HEK293T (cell line): ENCODE measurements around the gene ORMDL2.
A peak's percentile ranks its signal among the peaks of the same experiment; 100 is the strongest.
"Not testable (repeated sequence)": the region's sequence is repeated elsewhere in the genome, so short reads cannot be mapped to it uniquely, and the experiment has no call there.

Source experiments
- CTCF ChIA-PET: fragments of 350-600 bp; formaldehyde crosslinking; extraction: SDS; loops from one replicate; lab custom pipeline; 2021; ENCODE audit warnings: antibody characterized with exemption, inconsistent platforms; lab: Yijun Ruan, JAX
- POLR2A ChIA-PET: fragments of 350-600 bp; formaldehyde crosslinking; extraction: SDS; loops from one replicate; lab custom pipeline; 2020; ENCODE audit warnings: antibody characterized with exemption, inconsistent platforms; lab: Yijun Ruan, JAX
- DNase-seq: peaks from one replicate; pipeline ENCODE4 v3.0.0; 2012; ENCODE audit warnings: mixed read lengths; ENCODE audit errors: extremely low spot score
- ARNT ChIP-seq: fragments of 450-650 bp; IDR thresholded peaks from 2 replicates; pipeline ENCODE4 v1.6.1; 2017; ENCODE audit warnings: mild to moderate bottlenecking
- BHLHE40 ChIP-seq: fragments of 450-650 bp; IDR thresholded peaks from 2 replicates; pipeline ENCODE4 v1.6.1; 2016; ENCODE audit warnings: mild to moderate bottlenecking, moderate library complexity, borderline replicate concordance
- CTBP1 ChIP-seq: fragments of 450-650 bp; IDR thresholded peaks from 2 replicates; pipeline ENCODE4 v1.6.1; 2016; ENCODE audit warnings: borderline replicate concordance
- ELF4 ChIP-seq: fragments of 450-650 bp; IDR thresholded peaks from 2 replicates; pipeline ENCODE4 v1.6.1; 2017; ENCODE audit warnings: antibody characterized with exemption
- FOXA1 ChIP-seq: fragments of 450-650 bp; IDR thresholded peaks from 2 replicates; pipeline ENCODE4 v1.6.1; 2016; ENCODE audit warnings: mild to moderate bottlenecking
- FOXK2 ChIP-seq: fragments of 450-650 bp; IDR thresholded peaks from 2 replicates; pipeline ENCODE4 v1.6.1; 2016; ENCODE audit warnings: mild to moderate bottlenecking
- FOXM1 ChIP-seq: fragments of 450-650 bp; IDR thresholded peaks from 2 replicates; pipeline ENCODE4 v1.6.1; 2017; ENCODE audit warnings: mild to moderate bottlenecking, borderline replicate concordance
- HDGF ChIP-seq: fragments of 450-650 bp; IDR thresholded peaks from 2 replicates; pipeline ENCODE4 v1.6.1; 2017; ENCODE audit warnings: antibody characterized with exemption, borderline replicate concordance
- L3MBTL2 ChIP-seq: fragments of 450-650 bp; conservative IDR thresholded peaks from 2 replicates; pipeline ENCODE4 v1.6.1; 2016; ENCODE audit warnings: mild to moderate bottlenecking
- LEF1 ChIP-seq: fragments of 450-650 bp; IDR thresholded peaks from 2 replicates; pipeline ENCODE4 v1.6.1; 2017; ENCODE audit warnings: mild to moderate bottlenecking, borderline replicate concordance
- NFRKB ChIP-seq: fragments of 450-650 bp; IDR thresholded peaks from 2 replicates; pipeline ENCODE4 v1.6.1; 2016; ENCODE audit warnings: mild to moderate bottlenecking, moderate library complexity
- SP1 ChIP-seq: fragments of 450-650 bp; IDR thresholded peaks from 2 replicates; pipeline ENCODE4 v1.6.1; 2017
- SUZ12 ChIP-seq: fragments of 450-650 bp; IDR thresholded peaks from 2 replicates; pipeline ENCODE4 v1.6.1; 2016; ENCODE audit warnings: mild to moderate bottlenecking
- TARDBP ChIP-seq: fragments of 450-650 bp; IDR thresholded peaks from 2 replicates; pipeline ENCODE4 v1.6.1; 2016
- ZNF384 ChIP-seq: fragments of 450-650 bp; IDR thresholded peaks from 2 replicates; pipeline ENCODE4 v1.6.1; 2016
- TF ChIP-seq, protein P1 (sequence below): fragments of 450-650 bp; IDR thresholded peaks from 2 replicates; pipeline ENCODE4 v1.6.1; 2016

ORMDL2 gene

DNA sequence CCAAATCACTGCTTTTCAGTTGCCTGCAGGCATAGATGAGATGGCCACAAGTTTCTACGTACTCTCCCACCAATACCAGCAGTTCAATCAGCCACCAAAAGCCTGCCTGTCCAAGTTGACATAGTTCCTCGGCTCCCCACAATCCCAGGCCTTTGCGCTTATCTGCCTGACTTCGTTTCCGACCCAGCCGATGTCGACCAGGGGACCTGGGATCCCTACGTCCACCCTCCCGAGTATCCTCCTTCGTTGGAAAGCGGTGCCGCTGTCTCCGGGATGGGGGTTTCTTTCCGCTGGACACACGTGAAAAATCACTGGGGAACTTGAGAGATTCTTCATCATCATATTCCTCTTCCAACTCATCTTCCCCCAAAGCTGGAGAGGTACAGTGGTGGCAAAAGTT, 10.0 kb downstream of the ORMDL2 start:
- ChIA-PET CTCF (no interaction called here), POLR2A (interaction anchor here (0.9 to 2.3 kb wide), 2 partner anchors 7 to 10 kb away, joined by 3 to 16 read pairs; partner anchors contain the start of genes ORMDL2 and SARNP)
- no peak for DNase-seq
- TF ChIP-seq SP1 (no peak), ZNF384 (no peak), FOXA1 (no peak), LEF1 (no peak), FOXM1 (no peak)

DNA sequence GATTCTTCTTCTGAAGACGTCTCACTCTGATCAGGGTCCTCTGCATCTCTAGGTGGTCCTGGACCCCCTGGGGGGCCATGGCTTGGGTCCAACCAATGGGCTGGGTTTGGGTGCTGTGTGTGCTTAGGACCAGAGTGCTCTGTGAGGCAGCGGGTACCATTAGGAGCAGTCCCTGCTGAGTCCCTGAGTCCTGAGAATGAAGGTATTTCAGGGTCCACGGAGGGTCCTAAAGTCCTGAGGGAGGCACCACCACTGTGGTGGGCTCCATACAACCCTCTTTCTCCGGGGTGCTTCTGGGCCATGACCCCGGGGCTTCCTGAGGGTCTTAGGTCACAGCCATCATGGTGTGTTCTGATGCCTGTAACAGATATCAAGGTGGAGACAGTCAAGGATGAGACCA, 10.5 kb downstream of the ORMDL2 start:
- POLR2A ChIA-PET = interaction anchor here (1.9 to 3.9 kb wide), 4 partner anchors 9 to 98 kb away, joined by 14 to 109 read pairs (median 51); partner anchors contain the start of genes ORMDL2, PYM1 and SARNP
- TF ChIP-seq FOXM1 = no peak
- TF ChIP-seq, protein P1, sequence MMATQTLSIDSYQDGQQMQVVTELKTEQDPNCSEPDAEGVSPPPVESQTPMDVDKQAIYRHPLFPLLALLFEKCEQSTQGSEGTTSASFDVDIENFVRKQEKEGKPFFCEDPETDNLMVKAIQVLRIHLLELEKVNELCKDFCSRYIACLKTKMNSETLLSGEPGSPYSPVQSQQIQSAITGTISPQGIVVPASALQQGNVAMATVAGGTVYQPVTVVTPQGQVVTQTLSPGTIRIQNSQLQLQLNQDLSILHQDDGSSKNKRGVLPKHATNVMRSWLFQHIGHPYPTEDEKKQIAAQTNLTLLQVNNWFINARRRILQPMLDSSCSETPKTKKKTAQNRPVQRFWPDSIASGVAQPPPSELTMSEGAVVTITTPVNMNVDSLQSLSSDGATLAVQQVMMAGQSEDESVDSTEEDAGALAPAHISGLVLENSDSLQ = no peak
- no peak for TF ChIP-seq ZNF384
- TF ChIP-seq FOXA1 = no peak
- TF ChIP-seq ARNT = no peak
- TF ChIP-seq TARDBP = no peak
- no peak for TF ChIP-seq SUZ12
- no peak for DNase-seq
- CTCF ChIA-PET = no interaction called here

DNA sequence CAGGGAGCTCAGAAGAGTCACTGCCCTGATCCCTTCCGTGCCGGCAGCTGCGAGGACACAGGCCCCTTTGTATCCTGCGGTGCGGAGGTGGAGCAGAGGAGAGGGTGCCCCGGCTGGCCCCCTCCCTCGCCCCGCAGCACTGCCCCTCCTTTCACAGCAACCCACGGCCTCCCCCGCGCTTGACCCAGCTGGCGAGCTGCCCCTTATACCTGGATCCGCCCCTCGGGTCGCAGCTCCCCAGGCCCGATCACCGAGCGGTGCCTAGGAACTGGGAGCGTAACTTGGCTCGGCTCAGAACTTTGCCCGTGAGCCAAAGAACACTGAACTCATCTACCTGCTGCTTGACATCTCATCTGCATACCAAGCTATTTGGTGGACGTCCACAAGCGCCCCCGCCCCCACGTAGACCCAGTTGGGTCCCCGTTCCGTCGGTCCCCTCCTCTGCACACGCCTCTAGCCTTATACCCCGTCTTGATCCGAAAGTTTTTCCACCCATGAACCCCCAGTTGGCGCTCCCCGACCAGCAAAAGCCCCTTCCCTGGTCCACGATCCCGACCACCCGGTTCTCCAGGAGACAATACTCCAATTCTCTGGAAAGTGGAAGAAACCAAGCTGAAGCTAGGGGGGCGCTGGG, 12.2 kb downstream of the ORMDL2 start:
- DNase-seq = no peak
- ChIA-PET CTCF (interaction anchor here (1.2 to 1.5 kb wide), 3 partner anchors 10 to 92 kb away, joined by 3 to 5 read pairs (median 3); partner anchors contain the start of genes ORMDL2 and SARNP), POLR2A (interaction anchor here (0.7 to 3.9 kb wide), 27 partner anchors 9 to 392 kb away, joined by 3 to 109 read pairs (median 5); partner anchors contain the start of genes BLOC1S1, CD63, DGKA and MMP19)
- TF ChIP-seq ZNF384 = no peak
- no peak for TF ChIP-seq SUZ12
- TF ChIP-seq L3MBTL2 = no peak
- TF ChIP-seq, protein P1 = no peak
- no peak for TF ChIP-seq ARNT
- no peak for TF ChIP-seq BHLHE40
- TF ChIP-seq TARDBP = no peak
- TF ChIP-seq CTBP1 = no peak
- TF ChIP-seq SP1 = no peak
- no peak for TF ChIP-seq LEF1
- no peak for TF ChIP-seq HDGF
- TF ChIP-seq FOXK2 = no peak
- TF ChIP-seq FOXM1 = no peak
- TF ChIP-seq ELF4 = no peak
- TF ChIP-seq NFRKB = no peak
- no peak for TF ChIP-seq FOXA1

DNA sequence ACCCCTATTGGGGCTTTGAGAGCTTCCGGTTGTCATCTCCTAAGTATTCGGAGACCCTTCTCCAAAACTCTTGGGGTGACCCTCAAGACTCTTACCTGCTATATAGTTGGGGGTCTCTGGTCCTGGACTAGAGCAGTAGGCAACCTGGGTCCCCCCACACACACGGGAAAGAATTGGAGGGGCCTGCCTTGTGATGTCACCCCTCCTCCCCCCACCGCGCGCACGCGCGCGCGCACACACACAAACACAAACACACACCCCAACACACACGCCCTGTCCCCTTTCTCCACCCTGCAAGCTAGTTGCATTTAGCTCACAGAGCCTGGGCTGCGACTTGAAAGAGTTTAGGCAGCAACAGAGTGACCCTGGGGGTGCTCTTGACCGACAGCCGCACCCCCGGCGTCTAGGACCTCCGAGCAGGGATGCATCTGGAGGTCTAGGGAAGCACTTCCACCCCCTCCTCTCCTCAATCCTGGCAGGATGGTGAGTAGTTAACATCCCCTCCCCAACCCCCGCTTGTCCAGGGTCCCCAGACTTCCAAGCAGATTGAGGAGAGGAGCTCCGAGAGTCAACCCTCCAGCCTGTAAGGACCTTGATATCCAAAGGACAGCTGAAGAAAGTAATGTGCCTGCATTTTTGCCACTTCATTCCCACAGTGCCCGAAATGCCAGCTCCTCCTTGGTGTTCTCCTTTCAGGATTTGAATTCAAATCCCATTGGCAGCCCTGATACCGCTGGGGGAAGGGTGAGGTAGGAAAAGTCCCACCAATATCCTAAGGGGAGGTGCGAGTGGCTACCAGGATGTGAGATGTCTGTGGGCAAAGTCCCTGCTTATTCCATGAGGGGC, 13.0 kb downstream of the ORMDL2 start:
- no peak for TF ChIP-seq LEF1
- TF ChIP-seq BHLHE40 = peak; percentile 74
- no peak for TF ChIP-seq HDGF
- TF ChIP-seq ZNF384 = no peak
- TF ChIP-seq ARNT = no peak
- TF ChIP-seq FOXA1 = no peak
- peak; percentile 44 for DNase-seq
- POLR2A ChIA-PET = interaction anchor here (0.6 to 3.9 kb wide), 22 partner anchors 9 to 391 kb away, joined by 3 to 109 read pairs (median 6); partner anchors contain the start of genes BLOC1S1, CD63, DGKA and MMP19
- CTCF ChIA-PET = no interaction called here

DNA sequence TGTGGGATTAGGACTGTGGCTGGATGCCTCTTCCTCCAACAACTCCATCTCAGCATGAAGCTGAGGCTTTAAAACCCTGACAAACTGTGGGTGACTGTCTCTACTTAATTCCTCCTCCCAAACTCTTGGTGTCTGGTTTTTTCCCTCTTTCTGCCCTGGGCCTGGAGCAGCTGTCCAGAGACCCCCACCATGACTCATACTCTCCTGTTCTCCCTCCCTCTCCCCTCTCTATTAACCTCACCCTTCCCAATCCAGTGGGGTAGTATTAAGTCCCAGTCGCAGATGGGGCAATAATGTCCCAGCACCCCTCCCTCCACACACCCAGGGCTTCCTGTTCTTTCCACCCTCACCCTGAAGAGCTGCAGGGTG, 13.6 kb downstream of the ORMDL2 start:
- POLR2A ChIA-PET = interaction anchor here (0.6 to 3.9 kb wide), 11 partner anchors 8 to 143 kb away, joined by 3 to 109 read pairs (median 13); partner anchors contain the start of genes MMP19, ORMDL2, PYM1 and RAB5B
- CTCF ChIA-PET = no interaction called here
- DNase-seq = no peak
- TF ChIP-seq LEF1 = no peak
- no peak for TF ChIP-seq NFRKB
- TF ChIP-seq ELF4 = no peak

DNA sequence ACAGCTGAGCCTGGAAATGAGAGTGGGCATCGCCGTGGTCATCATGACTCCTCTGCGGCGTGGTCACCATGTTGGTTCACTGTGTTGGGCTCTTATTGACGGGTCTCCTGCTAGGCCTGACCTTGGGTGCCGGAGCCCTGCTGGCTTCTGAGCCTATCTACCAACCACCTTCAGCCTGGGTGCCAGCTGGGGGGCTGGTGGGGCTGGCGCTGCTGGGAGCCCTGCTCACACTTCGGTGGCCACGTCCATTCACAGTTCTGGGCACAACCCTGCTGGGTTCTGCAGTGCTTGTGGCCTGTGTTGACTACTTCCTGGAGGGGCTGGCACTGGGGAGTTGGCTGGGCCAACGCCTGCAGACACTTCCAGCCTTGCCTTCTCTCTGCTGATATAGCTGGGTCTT, 15.2 kb downstream of the ORMDL2 start:
- CTCF ChIA-PET = no interaction called here
- TF ChIP-seq NFRKB (no peak), CTBP1 (no peak), FOXK2 (no peak), LEF1 (no peak), SP1 (no peak), SUZ12 (no peak), BHLHE40 (no peak)
- TF ChIP-seq, protein P1 = no peak
- POLR2A ChIA-PET = interaction anchor here (1.3 kb wide), 1 partner anchor 15 kb away, joined by 8 read pairs; the partner anchor contains the start of genes ORMDL2 and SARNP
- DNase-seq = no peak

DNA sequence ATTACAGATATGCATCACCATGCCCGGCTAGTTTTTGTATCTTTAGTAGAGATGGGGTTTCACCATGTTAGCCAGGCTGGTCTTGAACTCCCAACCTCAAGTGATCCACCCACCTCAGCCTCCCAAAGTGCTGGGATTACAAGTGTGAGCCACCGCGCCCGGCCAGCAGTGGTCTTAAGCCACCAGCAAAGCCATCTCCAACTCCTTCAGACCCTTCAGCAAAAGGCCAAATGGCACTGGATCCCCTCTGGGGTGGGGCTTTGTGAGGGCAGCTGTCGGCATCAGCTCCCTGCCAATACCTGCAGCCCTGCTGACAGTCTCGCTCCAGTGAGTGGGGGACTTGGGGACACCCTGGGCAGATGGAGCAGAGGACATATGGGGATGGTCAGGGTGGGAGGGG, 16.6 kb downstream of the ORMDL2 start:
- not testable (repeated sequence) for DNase-seq
- ChIA-PET CTCF (interaction anchor here (0.6 kb wide), 1 partner anchor 13 kb away, joined by 4 read pairs; no protein-coding TSS in a partner anchor), POLR2A (interaction anchor here (0.6 to 1.4 kb wide), 3 partner anchors 17 to 101 kb away, joined by 3 to 5 read pairs (median 4); partner anchors contain the start of genes ORMDL2 and SARNP)
